CD4-positive, alpha-beta T cell (primary cell): ENCODE results near the gene ITSN1. TPM values are rescaled to one million over a fixed set of nuclear protein-coding genes. Genes with fewer than 3 reads are reported as not detected.

Experiments
- ATAC-seq: fragments of 200-7000 bp; cut with Tn5 transposase; one replicate; pipeline ENCODE4 v1.10.0; 2022; ENCODE audit warnings: mild to moderate bottlenecking; ENCODE audit not compliant: poor library complexity
- CTCF ChIA-PET: fragments of 350-600 bp; sonication (Branson Sonifier 250); formaldehyde crosslinking; loops from one replicate; lab custom pipeline; 2021; ENCODE audit warnings: antibody characterized with exemption, inconsistent platforms; lab: Charles Lee
- POLR2A ChIA-PET: fragments of 350-600 bp; sonication (Branson Sonifier 250); formaldehyde crosslinking; loops from one replicate; lab custom pipeline; 2021; ENCODE audit warnings: antibody characterized with exemption, inconsistent platforms; lab: Charles Lee
- DNase-seq, 14 experiments: peaks; one replicate each; pipeline ENCODE4 v3.0.0-alpha.2; 2013 to 2020; ENCODE audit warnings: mixed read lengths in 2 of 14
- H3K27ac ChIP-seq, 2 donors: one replicate each; pipeline versions ENCODE4 v1.5.1 to v1.7.0; 2013; ENCODE audit warnings: low read length in 2 of 2, low read depth in 1 of 2, mild to moderate bottlenecking in 1 of 2
- H3K27me3 ChIP-seq, 2 experiments: 1 replicate in 1 of 2; 2 replicates in 1 of 2; pipeline versions ENCODE4 v1.6.1 to v1.7.0; 2013; ENCODE audit warnings: low read length in 2 of 2, control low read depth in 1 of 2, mild to moderate bottlenecking in 1 of 2, moderate library complexity in 1 of 2; ENCODE audit not compliant: insufficient read depth in 2 of 2, control insufficient read depth in 1 of 2
- H3K36me3 ChIP-seq: one replicate; pipeline ENCODE4 v1.6.1; 2013; ENCODE audit warnings: low read length, control low read depth; ENCODE audit not compliant: insufficient read depth
- H3K4me1 ChIP-seq: one replicate; pipeline ENCODE4 v1.6.1; 2013; ENCODE audit warnings: low read length, control low read depth; ENCODE audit not compliant: insufficient read depth
- H3K4me3 ChIP-seq: one replicate; pipeline ENCODE4 v1.5.1; 2013; ENCODE audit warnings: mild to moderate bottlenecking, low read length, moderate library complexity
- H3K9me3 ChIP-seq, 2 experiments: 1 replicate in 1 of 2; 2 replicates in 1 of 2; pipeline versions ENCODE4 v1.6.1 to v1.7.0; 2013; ENCODE audit warnings: low read length in 2 of 2, mild to moderate bottlenecking in 2 of 2, control low read depth in 1 of 2, moderate library complexity in 1 of 2; ENCODE audit not compliant: control insufficient read depth in 1 of 2, insufficient read depth in 1 of 2
- H3K27ac Mint-ChIP-seq: one replicate; pipeline ENCODE4 v1.8.0; 2020; ENCODE audit warnings: mixed read lengths
- H3K27me3 Mint-ChIP-seq: one replicate; pipeline ENCODE4 v1.8.0; 2021; ENCODE audit warnings: mixed read lengths
- H3K36me3 Mint-ChIP-seq: one replicate; pipeline ENCODE4 v1.8.0; 2021; ENCODE audit warnings: low read depth, mixed read lengths
- H3K4me1 Mint-ChIP-seq: one replicate; pipeline ENCODE4 v1.8.0; 2021; ENCODE audit warnings: low read depth, mixed read lengths
- H3K4me3 Mint-ChIP-seq: one replicate; pipeline ENCODE4 v1.8.0; 2020; ENCODE audit warnings: mild to moderate bottlenecking, mixed read lengths
- H3K9me3 Mint-ChIP-seq: one replicate; pipeline ENCODE4 v1.8.0; 2020; ENCODE audit warnings: mixed read lengths
- CTCF ChIP-seq: fragments of 200-600 bp; IDR thresholded peaks from one replicate; pipeline ENCODE4 v1.8.0; 2022; ENCODE audit warnings: antibody characterized with exemption, mild to moderate bottlenecking
- intact Hi-C, 2 experiments: fragments of 100-400 bp; cut with DNase I in 1 of 2; cut with micrococcal nuclease in 1 of 2; formaldehyde crosslinking; loops; one replicate each; pipeline versions ENCODE4 v1.15.1 to v1.9.0; 2023 to 2025; cut with DNase I, micrococcal nuclease
- total RNA-seq, 174 experiments: library from RNA in 2 of 174; stranded (reverse) in 2 of 174; gene quantifications; one replicate each; pipeline ENCODE4 v1.2.3 and lab custom pipeline; 2021 to 2026

ITSN1 gene
- total RNA-seq, 2 experiments from 2014 or later, result 2.1 to 3.0 TPM

GRCh38 chr21:33682992-33683627 lies 40.8 kb downstream of the ITSN1 start:
- H3K36me3 Mint-ChIP-seq, result no peaks in the 10 kb centered on the region
- POLR2A ChIA-PET, result no interaction called here
- no peak overlapping the region for H3K27ac Mint-ChIP-seq
- ATAC-seq, result no peak
- Histone ChIP-seq H3K4me1 (no peaks in the 10 kb centered on the region), H3K27ac (no peak overlapping the region), H3K36me3 (no peaks in the 10 kb centered on the region), H3K27me3 (no peaks in the 10 kb centered on the region), H3K9me3 (no peaks in the 10 kb centered on the region), H3K4me3 (no peak overlapping the region)
- H3K9me3 Mint-ChIP-seq, result no peaks in the 10 kb centered on the region
- no peak for DNase-seq
- CTCF ChIA-PET, result no interaction called here
- H3K4me1 Mint-ChIP-seq, result no peaks in the 10 kb centered on the region
- H3K27me3 Mint-ChIP-seq, result no peaks in the 10 kb centered on the region
- TF ChIP-seq CTCF, result no peak
- H3K4me3 Mint-ChIP-seq, result no peak overlapping the region
- intact Hi-C loops, result no loop called here

- intact Hi-C loops, result no loop called here
- no peaks in the 10 kb centered on the region for H3K4me1 ChIP-seq
- ChIA-PET POLR2A (no interaction called here), CTCF (no interaction called here)
- no peaks in the 10 kb centered on the region for H3K36me3 ChIP-seq
- DNase-seq (no peak), ATAC-seq (no peak)
- no peaks in the 10 kb centered on the region for H3K4me1 Mint-ChIP-seq
- no peaks in the 10 kb centered on the region for H3K36me3 Mint-ChIP-seq
- no peak overlapping the region for H3K27ac Mint-ChIP-seq
- no peak overlapping the region for H3K4me3 ChIP-seq
- no peak for TF ChIP-seq CTCF
- H3K9me3 Mint-ChIP-seq, result no peaks in the 10 kb centered on the region
- H3K27me3 Mint-ChIP-seq, result no peaks in the 10 kb centered on the region
- no peaks in the 10 kb centered on the region for H3K27me3 ChIP-seq
- H3K9me3 ChIP-seq, result no peaks in the 10 kb centered on the region
- no peak overlapping the region for H3K27ac ChIP-seq
- H3K4me3 Mint-ChIP-seq, result no peak overlapping the region
These were observed 41.8 kb downstream of the ITSN1 start for GRCh38 chr21:33684068-33684467.

- DNase-seq, result no peak
- no peaks in the 10 kb centered on the region for H3K9me3 Mint-ChIP-seq
- ATAC-seq, result no peak
- ChIA-PET CTCF (no interaction called here), POLR2A (no interaction called here)
- no peak overlapping the region for H3K27ac Mint-ChIP-seq
- no peak overlapping the region for H3K4me3 ChIP-seq
- intact Hi-C loops, result no loop called here
- no peaks in the 10 kb centered on the region for H3K4me1 Mint-ChIP-seq
- no peaks in the 10 kb centered on the region for H3K36me3 ChIP-seq
- H3K27ac ChIP-seq, result no peak overlapping the region
- H3K4me1 ChIP-seq, result no peaks in the 10 kb centered on the region
- H3K27me3 ChIP-seq, result no peaks in the 10 kb centered on the region
- H3K36me3 Mint-ChIP-seq, result no peaks in the 10 kb centered on the region
- H3K9me3 ChIP-seq, result no peaks in the 10 kb centered on the region
- H3K4me3 Mint-ChIP-seq, result no peak overlapping the region
- H3K27me3 Mint-ChIP-seq, result no peaks in the 10 kb centered on the region
- TF ChIP-seq CTCF, result no peak
These were observed 42.7 kb downstream of the ITSN1 start for GRCh38 chr21:33684923-33685560.
